ENCODE results near the gene PRPF31.
A peak's percentile ranks its signal among the peaks of the same experiment; 100 is the strongest.

PRPF31 gene

DNA sequence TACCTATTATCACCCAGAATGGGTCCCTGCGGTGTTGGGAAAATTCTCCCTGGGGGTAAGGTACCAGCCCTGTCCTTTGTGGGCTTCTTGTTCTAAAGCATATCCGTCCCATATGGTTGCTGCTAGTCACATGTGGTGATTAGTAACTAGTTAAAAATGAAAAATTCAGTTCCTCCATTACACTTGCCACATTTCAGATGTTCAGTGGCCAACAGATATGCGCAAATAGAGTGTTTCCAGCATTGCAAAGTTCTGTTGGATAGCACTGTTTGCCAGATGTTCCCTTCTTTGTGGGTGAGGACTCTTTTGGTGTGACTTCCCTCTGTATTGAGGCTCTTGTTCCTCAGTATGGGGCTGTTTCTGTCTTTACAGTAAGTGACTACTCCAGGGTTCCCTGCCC lies 25.8 kb downstream of the PRPF31 start:
- no peak for DNase-seq (ENCODE audit: low spot score)

DNA sequence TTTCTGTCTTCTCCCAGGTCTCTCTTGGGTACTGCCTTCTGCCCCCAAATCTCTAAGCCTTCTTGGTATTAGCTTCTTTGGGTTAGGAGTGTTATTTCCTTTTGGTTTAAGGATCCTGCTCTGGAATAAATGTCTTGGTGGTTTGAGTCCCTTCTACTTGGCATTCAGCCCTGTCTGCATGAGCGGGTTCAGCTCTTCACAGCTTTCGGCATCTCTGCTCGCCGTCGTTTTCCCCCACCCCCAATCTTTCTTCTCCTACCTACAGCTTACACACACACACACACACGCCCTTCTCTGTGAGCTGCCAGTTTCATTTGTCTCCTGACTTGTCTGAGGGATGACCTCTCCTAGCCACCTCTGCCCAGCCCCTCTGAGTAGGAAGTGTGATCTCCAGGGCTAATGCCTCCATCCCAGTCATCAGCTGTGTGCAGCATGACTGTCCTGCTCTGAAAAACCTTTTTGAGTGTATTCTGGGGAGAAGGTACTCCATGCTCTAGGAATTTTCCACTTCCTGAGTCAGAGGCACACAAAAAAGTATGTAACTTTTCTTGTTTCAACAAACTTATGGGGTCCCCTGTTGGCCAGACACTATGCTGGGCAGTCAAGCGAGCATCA lies 26.7 kb downstream of the PRPF31 start:
- DNase-seq (ENCODE audit: low spot score): peak; percentile 61

DNA sequence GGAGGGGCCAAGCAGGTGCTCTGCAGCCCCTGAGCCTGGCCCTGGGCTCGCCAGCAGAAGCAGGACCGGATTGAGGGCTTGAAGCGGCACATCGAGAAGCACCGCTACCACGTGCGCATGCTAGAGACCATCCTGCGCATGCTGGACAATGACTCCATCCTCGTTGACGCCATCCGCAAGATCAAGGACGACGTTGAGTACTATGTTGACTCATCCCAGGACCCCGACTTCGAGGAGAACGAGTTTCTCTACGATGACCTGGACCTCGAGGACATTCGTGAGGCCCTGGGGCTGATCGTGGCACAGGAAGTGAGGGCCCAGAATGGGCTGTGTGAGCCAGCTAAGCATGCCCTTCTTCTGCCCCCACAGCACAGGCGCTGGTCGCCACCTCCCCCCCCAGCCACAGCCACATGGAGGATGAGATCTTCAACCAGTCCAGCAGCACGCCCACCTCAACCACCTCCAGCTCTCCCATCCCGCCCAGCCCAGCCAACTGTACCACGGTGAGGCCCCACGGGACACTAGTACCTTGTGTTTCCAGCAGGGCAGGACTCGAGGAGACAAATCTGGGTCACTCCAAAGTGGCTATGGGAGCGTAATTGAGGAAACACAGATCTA lies 30.1 kb downstream of the PRPF31 start:
- DNase-seq (ENCODE audit: low spot score): no peak

DNA sequence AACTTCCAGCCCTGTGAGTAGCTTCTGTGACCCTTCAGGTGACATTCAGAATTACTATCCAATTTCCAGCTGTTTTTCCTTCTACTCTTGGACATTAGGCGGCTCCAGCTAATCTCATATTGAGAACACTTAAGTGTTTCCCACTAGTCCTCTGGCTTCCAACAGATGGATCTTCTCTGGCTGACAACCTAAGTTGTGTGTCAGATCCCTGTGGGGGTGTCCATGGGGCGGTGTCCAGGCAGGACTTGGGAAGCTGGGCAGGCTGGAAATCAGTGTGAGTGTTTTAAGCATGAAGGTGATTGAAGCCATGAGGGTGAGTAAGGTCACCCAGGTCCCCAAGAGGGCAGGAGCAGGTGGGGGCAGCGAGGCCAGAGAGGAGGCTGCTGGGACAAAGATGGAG lies 32.1 kb downstream of the PRPF31 start:
- no peak for DNase-seq (ENCODE audit: low spot score)

DNA sequence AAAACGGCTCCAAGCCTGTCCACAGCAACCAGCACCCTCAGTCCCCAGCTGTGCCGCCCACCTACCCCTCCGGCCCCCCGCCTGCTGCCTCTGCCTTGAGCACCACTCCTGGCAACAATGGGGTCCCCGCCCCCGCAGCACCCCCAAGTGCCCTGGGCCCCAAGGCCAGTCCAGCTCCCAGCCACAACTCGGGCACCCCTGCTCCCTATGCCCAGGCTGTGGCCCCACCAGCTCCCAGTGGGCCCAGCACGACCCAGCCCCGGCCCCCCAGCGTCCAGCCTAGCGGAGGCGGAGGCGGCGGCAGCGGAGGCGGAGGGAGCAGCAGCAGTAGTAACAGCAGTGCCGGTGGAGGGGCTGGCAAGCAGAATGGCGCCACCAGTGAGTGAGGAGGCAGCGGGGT lies 32.6 kb downstream of the PRPF31 start:
- no peak for DNase-seq (ENCODE audit: low spot score)

DNA sequence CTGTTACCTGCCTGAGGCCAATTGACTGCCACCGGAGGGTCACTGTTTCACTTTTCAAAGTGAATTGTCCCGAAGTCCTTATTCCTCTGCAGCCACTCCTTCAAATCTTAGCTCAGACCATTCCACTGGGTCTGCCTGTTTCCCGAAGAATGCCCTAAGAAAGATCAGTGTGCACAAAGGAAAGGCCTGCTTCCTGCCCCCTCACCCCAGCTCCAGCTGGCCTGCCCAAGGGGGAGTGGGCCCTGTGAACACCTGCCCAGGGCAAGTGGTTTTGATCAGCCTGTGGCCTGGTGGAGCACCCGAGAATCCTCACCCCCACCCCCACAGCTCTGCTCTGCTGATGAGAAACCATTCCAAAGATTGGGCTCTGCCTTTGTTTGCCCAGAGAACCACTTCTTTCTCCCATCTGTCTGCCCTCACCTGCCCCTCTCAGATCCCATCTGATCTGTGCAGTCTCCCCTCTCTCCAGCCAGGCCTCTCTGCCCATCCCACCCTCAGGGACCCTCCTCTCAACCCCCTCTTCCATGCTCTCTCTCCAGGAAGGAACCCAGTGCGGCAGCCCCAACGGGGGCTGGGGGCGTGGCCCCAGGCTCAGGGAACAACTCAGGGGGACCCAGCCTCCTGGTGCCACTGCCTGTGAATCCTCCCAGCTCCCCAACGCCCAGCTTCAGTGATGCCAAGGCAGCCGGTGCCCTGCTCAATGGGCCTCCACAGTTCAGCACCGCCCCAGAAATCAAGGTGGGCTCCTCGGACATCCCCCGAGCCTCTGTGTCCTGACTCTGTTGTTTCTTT lies 33.7 kb downstream of the PRPF31 start:
- no peak for DNase-seq (ENCODE audit: low spot score)

DNA sequence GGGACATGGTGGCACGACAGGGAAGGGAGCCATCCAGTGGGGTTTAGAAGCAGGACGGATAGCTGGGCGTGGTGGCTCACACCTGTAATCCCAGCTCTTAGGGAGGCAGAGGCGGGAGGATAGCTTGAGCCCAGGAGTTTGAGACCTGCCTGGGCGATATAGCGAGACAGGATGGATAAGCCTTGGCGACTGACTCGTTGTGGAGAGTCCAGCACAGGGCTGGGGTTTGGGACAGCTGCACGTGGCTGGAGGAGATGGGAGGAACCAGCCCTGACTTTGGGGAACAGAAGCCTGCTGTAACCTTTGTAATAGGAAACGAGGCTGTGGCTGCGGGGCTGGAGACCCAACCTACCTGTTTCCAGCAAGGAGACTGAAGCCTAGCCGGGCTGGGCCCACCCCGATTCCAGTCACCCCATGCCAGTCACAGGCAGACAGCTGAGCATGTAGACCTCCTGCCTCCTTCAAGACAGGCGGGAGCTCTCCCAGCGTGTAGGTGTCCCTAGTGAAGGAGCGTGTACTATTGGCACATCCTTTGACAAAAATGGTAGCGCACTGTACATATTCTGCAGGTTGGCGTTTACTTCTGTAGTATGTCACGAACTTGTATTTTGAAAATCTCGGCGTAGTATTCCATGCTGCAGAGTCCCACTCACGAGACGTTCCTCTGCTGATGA lies 35.9 kb downstream of the PRPF31 start:
- no peak for DNase-seq (ENCODE audit: low spot score)

DNA sequence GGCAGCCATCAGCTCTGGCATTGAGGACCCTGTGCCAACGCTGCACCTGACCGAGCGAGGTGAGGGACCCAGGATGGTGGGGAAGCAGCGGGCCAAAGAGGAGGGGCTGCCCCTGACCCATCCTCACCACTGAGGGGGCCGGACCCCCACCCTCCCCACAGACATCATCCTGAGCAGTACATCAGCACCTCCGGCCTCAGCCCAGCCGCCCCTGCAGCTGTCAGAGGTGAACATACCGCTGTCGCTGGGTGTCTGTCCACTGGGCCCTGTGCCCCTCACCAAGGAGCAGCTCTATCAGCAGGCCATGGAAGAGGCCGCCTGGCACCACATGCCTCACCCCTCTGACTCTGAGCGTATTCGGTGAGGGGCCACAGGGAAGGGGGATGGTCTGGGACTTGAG lies 36.7 kb downstream of the PRPF31 start:
- DNase-seq (ENCODE audit: low spot score): no peak

DNA sequence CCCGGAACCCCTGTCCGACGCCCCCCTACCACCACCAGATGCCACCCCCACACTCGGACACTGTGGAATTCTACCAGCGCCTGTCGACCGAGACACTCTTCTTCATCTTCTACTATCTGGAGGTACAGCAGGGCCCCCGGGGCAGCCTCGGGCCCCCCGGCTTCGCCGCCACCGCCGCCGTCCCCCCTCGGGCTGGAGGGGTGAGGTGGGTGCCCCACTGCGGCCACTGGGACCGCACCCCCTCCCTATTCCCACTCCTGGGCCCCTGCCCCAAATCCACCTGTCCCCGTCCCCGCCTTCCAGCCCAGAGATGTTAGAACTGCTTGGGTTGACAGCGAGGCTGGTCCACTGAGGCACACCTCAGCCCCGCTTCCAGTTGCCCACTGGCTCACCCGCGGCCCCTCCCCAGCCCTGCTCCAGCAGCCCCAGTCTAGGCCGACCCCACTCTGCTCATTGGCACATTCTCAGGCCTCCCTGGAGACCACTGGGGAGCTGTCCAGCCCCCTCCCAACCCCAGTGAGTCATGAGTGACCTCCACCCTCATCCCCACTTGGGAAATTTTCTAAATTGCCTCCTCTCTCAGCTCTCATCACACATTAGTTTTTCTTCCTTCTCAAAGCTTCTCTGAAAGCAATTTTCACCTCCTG lies 37.4 kb downstream of the PRPF31 start:
- DNase-seq (ENCODE audit: low spot score): no peak

DNA sequence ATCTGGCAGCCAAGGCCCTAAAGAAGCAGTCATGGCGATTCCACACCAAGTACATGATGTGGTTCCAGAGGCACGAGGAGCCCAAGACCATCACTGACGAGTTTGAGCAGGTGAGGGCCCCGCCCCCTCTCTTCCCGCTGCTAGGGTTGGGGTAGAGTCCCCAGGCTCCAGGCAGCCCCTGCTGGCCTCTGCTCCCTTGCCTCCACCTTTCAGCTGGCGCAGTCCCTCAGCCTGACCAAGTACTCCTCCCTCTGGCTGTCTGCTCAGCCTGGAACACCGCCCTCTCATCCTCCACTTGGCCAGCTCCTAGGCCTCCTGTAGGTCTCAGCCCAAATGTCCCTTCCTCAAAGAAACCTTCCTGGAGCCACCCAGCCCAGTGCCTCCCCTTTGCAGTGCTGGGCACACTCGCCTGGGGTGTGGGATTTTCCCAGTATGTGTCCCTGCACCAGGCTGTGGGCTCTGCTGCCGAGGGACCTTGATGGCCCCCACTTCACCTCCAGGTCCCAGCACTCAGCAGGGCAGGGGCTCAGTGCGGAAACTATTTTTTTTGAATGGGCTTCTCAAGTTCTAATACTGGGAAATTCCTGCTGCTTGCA lies 38.3 kb downstream of the PRPF31 start:
- DNase-seq (ENCODE audit: low spot score): no peak

DNA sequence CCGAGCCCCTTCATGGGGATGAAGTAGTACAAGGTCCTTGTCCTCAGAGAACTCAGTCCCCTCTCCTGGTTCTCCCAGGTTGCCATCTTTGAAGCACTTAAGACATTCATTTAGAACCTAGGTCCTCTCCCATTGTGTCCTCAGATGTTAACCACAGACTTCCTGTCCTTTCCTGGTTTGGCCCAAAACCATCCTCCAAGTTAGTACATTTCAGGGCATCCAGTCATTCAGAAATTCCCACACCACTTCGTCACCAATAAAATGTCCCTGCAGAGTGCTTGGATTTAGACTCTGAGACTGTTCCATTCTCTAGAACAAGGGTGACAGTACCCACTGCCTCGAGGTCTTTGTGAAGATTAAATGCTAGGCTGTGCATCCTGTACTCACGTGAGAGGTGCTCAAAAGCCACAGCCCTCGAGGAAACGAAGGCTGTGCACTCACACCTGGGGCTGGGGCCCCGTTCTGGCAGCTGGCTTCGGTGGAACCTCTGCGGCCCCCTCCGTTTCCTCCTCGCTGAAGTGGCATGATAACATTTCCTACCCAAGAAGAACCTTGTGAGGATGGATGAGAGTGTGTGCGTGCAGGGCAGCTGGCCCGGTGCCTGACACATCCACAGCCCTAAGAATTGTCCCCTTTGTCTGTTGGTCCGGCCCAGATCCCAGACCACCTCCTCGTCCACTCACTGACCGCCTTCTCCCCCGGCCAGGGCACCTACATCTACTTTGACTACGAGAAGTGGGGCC lies 39.2 kb downstream of the PRPF31 start:
- DNase-seq (ENCODE audit: low spot score): no peak

DNA sequence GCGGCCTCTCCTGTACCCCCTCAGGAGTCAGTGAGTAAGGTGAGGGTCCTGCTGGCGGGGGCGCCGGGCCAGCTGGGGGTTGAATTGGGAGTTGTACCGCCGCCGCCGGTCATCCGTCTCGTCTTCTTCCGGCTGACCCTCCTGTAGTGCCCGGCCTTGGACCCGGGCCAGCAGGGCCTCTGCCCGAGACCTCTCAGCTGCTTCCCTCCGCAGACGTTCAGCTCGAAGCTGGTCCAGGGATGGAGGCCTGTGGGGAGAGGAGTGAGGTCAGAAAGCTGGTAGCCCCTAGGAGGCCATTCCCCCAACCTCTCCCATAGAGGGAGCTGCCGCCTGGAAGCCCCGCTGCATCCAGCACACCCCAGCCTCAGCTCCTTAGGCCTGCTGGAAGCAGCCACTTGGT lies 40.1 kb downstream of the PRPF31 start:
- no peak for DNase-seq (ENCODE audit: low spot score)

DNA sequence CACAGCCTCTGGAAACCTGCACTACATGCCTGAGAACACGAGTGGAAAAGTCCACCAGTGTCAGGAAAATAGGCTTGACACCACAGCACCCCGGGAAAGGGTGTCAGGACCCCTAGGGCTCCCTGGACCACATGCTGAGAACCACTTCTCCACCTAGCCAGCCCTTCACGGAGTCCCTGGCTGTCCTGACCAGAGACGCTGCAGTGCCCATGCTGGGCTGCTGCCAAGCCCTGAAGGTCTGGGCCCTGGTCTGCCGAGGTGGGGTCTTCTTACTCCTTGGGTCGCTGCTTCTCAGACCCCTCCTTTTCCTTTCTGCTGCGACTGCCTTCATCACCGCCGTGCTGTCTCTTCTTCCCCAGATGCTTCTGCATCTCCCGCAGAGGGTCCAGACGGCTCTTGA lies 40.9 kb downstream of the PRPF31 start:
- DNase-seq (ENCODE audit: low spot score): no peak

DNA sequence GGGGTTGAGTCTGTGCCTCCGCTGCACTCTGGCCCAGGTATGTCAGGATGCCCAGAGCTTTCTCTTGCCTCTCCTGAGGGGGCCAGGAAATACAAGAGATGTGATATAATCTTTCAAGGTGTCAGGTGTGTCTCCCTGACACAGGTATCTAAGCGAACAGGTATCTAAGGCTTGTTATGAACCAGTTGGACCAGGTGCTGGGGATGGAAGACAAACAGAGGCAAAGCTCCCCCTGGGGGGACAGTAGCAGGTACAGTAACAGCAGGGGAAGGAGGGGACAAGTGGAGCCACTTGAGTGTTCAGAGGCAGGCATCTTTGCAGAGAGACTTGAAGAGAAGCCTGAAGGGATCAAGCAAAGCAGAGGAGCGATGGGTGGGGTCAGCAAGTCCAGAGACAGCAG lies 41.4 kb downstream of the PRPF31 start:
- DNase-seq (ENCODE audit: low spot score): no peak

DNA sequence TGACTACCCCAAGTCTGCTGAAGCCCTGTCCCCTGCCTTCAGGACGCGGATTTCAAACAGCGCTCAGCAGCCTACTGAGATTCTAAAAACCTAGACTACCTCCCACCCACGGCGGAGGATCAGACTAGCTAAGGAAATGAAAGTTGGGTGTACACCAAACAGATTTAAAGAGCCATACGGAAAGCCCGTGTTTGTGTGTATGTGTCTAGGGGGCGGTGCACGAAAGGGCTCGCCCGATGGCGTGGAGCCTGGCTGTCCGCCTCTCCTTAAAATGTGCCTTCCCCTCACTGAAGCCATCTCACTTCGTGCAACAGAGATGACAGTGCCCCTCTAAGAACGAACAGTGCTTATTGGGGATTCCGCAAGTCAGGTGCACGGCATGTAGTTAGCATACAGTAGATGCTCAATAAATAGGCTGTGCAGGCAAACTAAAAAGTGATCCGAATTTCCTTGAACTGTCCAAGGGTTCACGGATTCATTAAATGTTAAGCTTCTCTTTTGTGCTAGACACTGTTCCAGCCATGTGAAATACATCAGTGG lies 43.3 kb downstream of the PRPF31 start:
- peak; percentile 35 for DNase-seq (ENCODE audit: low spot score)

DNA sequence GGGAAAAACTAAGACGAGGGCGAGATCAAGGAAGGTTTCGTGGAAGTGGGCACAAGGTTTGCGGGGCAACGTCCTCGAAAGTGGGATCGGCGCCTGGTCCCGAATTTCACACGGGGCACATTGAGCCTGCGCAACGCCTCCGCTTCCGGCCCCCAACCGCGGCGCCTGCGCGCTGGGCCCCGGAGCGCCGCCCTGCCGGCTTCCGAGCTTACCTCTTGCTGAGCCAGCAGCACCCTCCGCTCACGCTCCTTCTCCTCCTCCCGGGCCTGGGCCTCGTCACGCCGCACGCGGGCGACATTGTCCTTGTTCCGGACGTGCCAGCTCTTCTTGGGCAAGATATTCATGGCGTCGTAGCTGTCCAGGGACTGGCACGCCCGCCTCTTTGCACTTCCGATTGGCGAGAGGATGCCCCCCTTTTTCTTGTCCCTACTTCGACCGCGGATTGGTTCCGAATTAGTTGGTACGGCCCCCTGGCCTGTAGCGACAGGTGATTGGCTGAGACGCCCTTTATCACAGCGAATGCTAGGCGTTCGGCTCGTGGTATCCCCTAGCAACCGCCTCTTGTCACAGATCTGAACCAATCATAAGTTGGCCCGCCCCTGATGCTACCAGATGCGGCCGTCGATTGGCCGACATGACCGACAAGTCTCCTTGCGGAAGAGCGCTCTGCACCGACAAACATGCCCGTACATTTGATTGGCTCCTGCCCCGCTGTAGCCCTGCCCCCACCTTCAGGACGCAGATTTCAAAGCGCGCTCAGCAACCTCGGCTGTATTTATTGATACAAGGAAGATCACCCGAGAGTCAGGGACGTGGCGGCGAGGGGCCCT lies 44.0 kb downstream of the PRPF31 start, which contains the start of gene LENG1:
LENG1 (minus strand) TSS at position 370 of the 830 bp plus-strand sequence; CDS start at position 344, 26 bp downstream.
- peak; percentile 100 for DNase-seq (ENCODE audit: low spot score)

DNA sequence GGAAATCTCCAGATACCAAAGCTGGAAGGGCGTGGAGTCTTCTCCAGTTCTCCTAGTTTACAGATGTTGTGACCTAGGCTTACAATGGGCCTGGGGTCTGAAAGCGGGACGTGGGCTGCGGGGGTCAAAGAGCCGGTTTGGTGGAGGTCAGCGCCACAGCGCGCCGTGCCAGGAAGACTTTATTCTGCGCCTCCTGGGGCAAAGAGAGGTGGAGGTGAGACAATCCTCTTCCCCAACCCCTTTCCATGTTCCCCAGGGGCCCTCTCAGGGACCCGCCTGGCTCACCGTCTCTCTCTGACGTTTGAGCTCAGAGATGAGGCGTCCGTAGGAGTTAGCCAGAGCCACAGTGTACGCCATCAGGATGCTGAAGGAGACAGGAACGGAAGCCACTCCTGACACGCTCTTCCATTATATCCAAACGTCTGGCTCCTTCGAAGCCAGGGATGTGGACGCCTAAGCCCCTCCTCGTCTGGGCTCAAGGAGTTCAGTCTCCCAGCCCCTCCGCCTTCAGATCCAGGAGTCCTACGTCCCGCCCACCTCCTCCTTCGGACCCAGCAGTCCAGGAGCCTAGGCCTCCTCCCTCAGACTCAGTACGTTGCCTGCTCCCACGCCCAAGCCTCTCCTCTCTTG lies 44.7 kb downstream of the PRPF31 start:
- peak; percentile 31 for DNase-seq (ENCODE audit: low spot score)

DNA sequence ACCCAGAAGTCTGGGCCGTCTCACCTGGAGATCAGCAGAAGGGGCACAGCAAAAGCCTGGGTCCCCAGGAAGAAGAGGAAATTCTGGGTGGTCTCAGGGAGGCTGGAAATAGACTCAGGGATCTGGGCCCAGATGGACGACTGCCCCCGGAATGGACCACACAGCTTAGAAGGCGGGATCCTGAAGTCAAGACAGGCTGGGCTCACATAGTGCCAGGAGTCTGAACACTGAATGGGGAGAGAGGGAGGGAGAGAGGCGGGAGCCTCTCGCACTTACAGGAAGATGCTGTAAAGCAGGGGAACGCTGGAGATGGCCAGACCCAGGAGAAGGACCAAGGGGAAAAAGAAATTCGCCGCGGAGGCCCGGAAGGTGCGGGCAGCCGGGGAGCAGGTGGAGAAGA lies 45.3 kb downstream of the PRPF31 start:
- peak; percentile 19 for DNase-seq (ENCODE audit: low spot score)

DNA sequence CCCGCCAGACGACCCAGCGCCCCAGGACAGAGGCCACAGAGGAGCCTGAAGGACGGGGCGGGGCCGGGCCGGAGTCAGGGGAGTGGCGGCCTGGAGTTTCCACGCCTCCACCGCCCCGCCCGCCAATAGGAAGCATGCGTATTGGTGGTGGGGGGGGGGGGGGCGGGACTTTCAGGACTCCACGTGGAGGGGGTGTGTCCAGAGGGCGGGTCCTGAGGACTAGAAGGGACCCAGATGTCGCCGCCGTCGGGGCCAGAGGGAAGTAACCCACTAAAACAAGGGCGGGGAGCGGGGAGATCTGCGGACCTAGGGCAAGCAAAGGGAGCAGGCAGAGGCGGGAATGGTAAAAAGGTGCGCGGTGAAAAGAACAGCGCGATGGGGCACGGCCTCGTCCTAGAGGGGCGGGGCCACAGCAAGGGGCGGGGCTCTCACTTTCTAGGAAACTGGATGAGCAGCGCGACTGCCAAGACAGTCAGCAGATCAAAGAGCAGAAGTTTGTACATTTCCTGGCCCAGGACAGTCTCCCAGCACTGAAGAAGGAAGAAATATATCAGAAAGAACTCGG lies 46.8 kb downstream of the PRPF31 start:
- DNase-seq (ENCODE audit: low spot score): peak; percentile 73

All from kidney tubule cell (primary cell).